Naive thymus-derived CD4-positive, alpha-beta T cell (primary cell): Measurements from ENCODE around the gene SEC14L5. TPM values are rescaled to one million over a fixed set of nuclear protein-coding genes. Genes with fewer than 3 reads are reported as not detected.
"Not testable (repeated sequence)": the region's sequence is repeated elsewhere in the genome, so short reads cannot be mapped to it uniquely, and the experiment has no call there.

Source experiments
- ATAC-seq: fragments of 150-1000 bp; cut with Tn5 transposase; 2 replicates; pipeline ENCODE4 v1.10.0; 2021; ENCODE audit warnings: mild to moderate bottlenecking, moderate library complexity
- CTCF ChIA-PET: fragments of 350-600 bp; sonication (Branson Sonifier 250); formaldehyde crosslinking; loops from one replicate; lab custom pipeline; 2021; ENCODE audit warnings: antibody characterized with exemption; lab: Charles Lee
- POLR2A ChIA-PET: fragments of 350-600 bp; sonication (Branson Sonifier 250); formaldehyde crosslinking; loops from one replicate; lab custom pipeline; 2021; ENCODE audit warnings: antibody characterized with exemption, inconsistent platforms; lab: Charles Lee
- DNase-seq, 9 donors: peaks; one replicate each; pipeline versions ENCODE4 v3.0.0 to v3.0.0-alpha.2; 2020 to 2022; ENCODE audit warnings: mixed read lengths in 1 of 9
- H3K27ac ChIP-seq: one replicate; pipeline ENCODE4 v1.7.0; 2013; ENCODE audit warnings: mild to moderate bottlenecking, low read depth, low read length, moderate library complexity
- H3K27me3 ChIP-seq, 2 donors: one replicate each; pipeline ENCODE4 v1.7.0; 2013; ENCODE audit warnings: low read length in 2 of 2, mild to moderate bottlenecking in 2 of 2, moderate library complexity in 2 of 2; ENCODE audit not compliant: control insufficient read depth in 2 of 2, insufficient read depth in 2 of 2
- H3K36me3 ChIP-seq, 3 experiments: 1 replicate in 2 of 3; 2 replicates in 1 of 3; pipeline ENCODE4 v1.7.0; 2013; ENCODE audit warnings: low read length in 3 of 3, mild to moderate bottlenecking in 3 of 3, moderate library complexity in 1 of 3; ENCODE audit not compliant: insufficient read depth in 3 of 3, control insufficient read depth in 2 of 3
- H3K4me1 ChIP-seq, 2 donors: one replicate each; pipeline ENCODE4 v1.7.0; 2013; ENCODE audit warnings: low read length in 2 of 2, mild to moderate bottlenecking in 2 of 2, moderate library complexity in 1 of 2; ENCODE audit not compliant: control insufficient read depth in 2 of 2, insufficient read depth in 2 of 2
- H3K4me3 ChIP-seq: 2 replicates; pipeline ENCODE4 v1.7.0; 2013; ENCODE audit warnings: mild to moderate bottlenecking, low read length
- H3K9me3 ChIP-seq, 3 experiments: 1 replicate in 2 of 3; 2 replicates in 1 of 3; pipeline ENCODE4 v1.7.0; 2013; ENCODE audit warnings: low read length in 3 of 3; ENCODE audit not compliant: control insufficient read depth in 2 of 3
- H3K27ac Mint-ChIP-seq, 9 donors: one replicate each; pipeline ENCODE4 v1.8.0; 2020 to 2022; ENCODE audit warnings: mixed read lengths in 9 of 9, mild to moderate bottlenecking in 8 of 9, moderate library complexity in 5 of 9, inconsistent platforms in 2 of 9
- H3K27me3 Mint-ChIP-seq, 5 donors: one replicate each; pipeline ENCODE4 v1.8.0; 2021 to 2022; ENCODE audit warnings: mixed read lengths in 5 of 5, mild to moderate bottlenecking in 1 of 5
- H3K36me3 Mint-ChIP-seq, 5 donors: one replicate each; pipeline ENCODE4 v1.8.0; 2020 to 2022; ENCODE audit warnings: mixed read lengths in 5 of 5, mild to moderate bottlenecking in 3 of 5, inconsistent platforms in 1 of 5
- H3K4me1 Mint-ChIP-seq, 7 donors: one replicate each; pipeline ENCODE4 v1.8.0; 2020 to 2022; ENCODE audit warnings: mixed read lengths in 7 of 7, mild to moderate bottlenecking in 3 of 7, inconsistent platforms in 1 of 7
- H3K4me3 Mint-ChIP-seq, 10 donors: one replicate each; pipeline ENCODE4 v1.8.0; 2020 to 2022; ENCODE audit warnings: mild to moderate bottlenecking in 10 of 10, mixed read lengths in 10 of 10, moderate library complexity in 6 of 10, inconsistent platforms in 2 of 10
- H3K9me3 Mint-ChIP-seq, 11 donors: one replicate each; pipeline ENCODE4 v1.8.0; 2020 to 2022; ENCODE audit warnings: mixed read lengths in 11 of 11, mild to moderate bottlenecking in 4 of 11, inconsistent platforms in 1 of 11, moderate library complexity in 1 of 11
- intact Hi-C, 2 donors: fragments of 100-400 bp; cut with micrococcal nuclease; formaldehyde crosslinking; loops; one replicate each; pipeline ENCODE4 v1.15.1; 2023
- polyA plus RNA-seq, 2 donors: library from polyadenylated mRNA; unstranded; fragments of 300-500 nt; fragmentation: Illumina TruSeq; gene quantifications; one replicate each; pipeline ENCODE4 v1.2.3, GENCODE V29; 2021
- total RNA-seq, 6 experiments: library from RNA in 5 of 6; stranded (reverse) in 5 of 6; gene quantifications; 1 replicate in 5 of 6; 2 replicates in 1 of 6; pipeline ENCODE4 v1.2.3 and lab custom pipeline; 2021 to 2026

Gene SEC14L5
- total and polyA plus RNA-seq, 7 experiments from 2014 or later = 0.21 to 1.0 TPM; not detected in 5

DNA sequence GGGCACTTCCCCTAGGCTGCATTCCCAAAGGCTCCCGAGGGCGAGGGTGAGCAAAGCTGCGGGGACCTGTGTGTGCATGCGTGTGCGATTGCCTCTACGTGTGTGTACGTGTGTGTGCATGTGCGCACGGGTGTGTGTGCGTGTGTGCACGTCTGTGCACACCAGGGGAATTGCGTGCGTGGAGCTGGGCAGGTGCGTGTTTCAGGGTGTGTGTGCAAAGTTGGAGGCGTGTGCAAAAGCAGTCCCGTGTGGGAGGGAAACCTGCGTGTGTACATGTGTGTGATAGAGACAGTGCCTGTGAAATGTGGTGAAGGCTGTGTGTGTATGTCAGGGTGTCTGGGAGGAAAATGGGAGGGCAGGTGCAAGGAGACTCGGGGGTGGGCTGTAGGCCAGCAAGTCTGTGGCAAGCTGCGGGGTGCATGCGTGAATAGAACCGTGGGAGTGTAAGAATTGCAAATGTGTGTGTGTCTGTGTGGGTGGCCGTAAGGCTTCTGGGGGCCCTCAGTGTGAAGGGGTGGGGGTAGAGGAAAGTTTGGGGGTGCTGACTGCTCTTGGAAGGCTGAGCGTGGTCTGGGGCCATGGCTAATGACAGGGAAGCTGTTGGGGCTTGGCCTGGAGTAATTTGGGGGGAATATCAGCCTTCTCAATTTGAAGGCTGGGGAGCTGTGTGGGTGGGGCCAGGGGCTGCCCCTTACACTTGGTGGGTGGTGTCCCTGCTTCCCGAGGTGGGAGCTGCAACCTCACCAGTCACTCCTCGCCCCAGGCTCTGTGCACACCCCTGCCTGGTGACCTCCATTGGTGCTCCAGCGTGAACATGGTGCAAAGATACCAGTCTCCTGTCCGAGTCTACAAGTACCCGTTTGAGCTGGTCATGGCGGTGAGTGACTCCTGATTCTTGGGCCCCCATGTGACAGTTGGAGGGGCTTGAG lies 644 bp downstream of the SEC14L5 start:
- DNase-seq = peak in 1 of 9 donors; percentile 11
- Histone ChIP-seq H3K4me1 (peaks cover 6 to 13% of the 10 kb centered on the region in 2 donors), H3K36me3 (no peaks in the 10 kb centered on the region), H3K4me3 (peak overlapping the region; percentile 55), H3K27me3 (peaks cover 0 to 7% of the 10 kb centered on the region in 2 donors), H3K9me3 (no peaks in the 10 kb centered on the region), H3K27ac (no peak overlapping the region)
- Mint-ChIP-seq H3K9me3 (no peaks in the 10 kb centered on the region), H3K4me3 (peak overlapping the region; percentile 30 to 96 (median 86)), H3K4me1 (peaks cover 15 to 30% (median 23%) of the 10 kb centered on the region in 7 donors), H3K36me3 (no peaks in the 10 kb centered on the region), H3K27me3 (peaks cover 10 to 36% (median 28%) of the 10 kb centered on the region in 5 donors), H3K27ac (peak overlapping the region in 2 of 9 donors; percentile 48 to 80)
- intact Hi-C loops = loop anchor here (1.0 to 10.0 kb wide), 18 partner anchors 75 to 1346 kb away; partner anchors contain the start of genes GLYR1 (in 2 of the 2), UBN1 (in 2 of the 2), ALG1 (in 1 of the 2) and ANKS3 (in 1 of the 2)
- no peak for ATAC-seq
- CTCF ChIA-PET = interaction anchor here (0.9 kb wide), 1 partner anchor 267 kb away, joined by 3 read pairs; no protein-coding TSS in a partner anchor
- POLR2A ChIA-PET = no interaction called here

DNA sequence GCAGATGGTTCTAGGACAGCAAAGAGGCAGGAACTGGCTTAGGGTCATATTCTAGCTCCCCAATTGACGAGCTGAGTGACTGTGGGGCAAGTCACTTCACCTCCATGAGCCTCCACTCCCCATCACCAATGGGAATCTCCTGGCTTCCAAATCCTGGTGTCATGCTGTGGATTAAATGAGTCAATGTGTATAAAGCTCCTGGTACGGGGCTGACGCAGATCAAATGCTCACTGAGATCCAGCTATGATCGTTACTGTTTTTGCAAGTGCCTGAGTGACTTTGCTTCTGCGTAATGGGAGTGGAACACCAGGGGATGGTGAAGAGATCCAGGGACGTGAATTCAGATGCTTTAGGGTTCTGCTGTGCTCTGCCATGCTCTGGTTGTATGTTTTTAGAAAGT lies 2.4 kb downstream of the SEC14L5 start:
- Histone ChIP-seq H3K9me3 (no peaks in the 10 kb centered on the region), H3K27ac (no peak overlapping the region), H3K4me1 (peaks cover 6 to 13% of the 10 kb centered on the region in 2 donors), H3K4me3 (no peak overlapping the region), H3K27me3 (peaks cover 0 to 7% of the 10 kb centered on the region in 2 donors), H3K36me3 (no peaks in the 10 kb centered on the region)
- no peaks in the 10 kb centered on the region for H3K9me3 Mint-ChIP-seq
- intact Hi-C loops = no loop called here
- no peak overlapping the region for H3K27ac Mint-ChIP-seq
- H3K4me3 Mint-ChIP-seq = peak overlapping the region in 1 of 10 donors; percentile 5
- CTCF ChIA-PET = interaction anchor here (0.6 kb wide), 1 partner anchor 179 kb away, joined by 4 read pairs; no protein-coding TSS in a partner anchor
- peaks cover 10 to 27% (median 24%) of the 10 kb centered on the region in 5 donors for H3K27me3 Mint-ChIP-seq
- H3K4me1 Mint-ChIP-seq = peaks cover 15 to 30% (median 23%) of the 10 kb centered on the region in 7 donors
- ATAC-seq (no peak), DNase-seq (no peak)
- H3K36me3 Mint-ChIP-seq = no peaks in the 10 kb centered on the region
- POLR2A ChIA-PET = no interaction called here

DNA sequence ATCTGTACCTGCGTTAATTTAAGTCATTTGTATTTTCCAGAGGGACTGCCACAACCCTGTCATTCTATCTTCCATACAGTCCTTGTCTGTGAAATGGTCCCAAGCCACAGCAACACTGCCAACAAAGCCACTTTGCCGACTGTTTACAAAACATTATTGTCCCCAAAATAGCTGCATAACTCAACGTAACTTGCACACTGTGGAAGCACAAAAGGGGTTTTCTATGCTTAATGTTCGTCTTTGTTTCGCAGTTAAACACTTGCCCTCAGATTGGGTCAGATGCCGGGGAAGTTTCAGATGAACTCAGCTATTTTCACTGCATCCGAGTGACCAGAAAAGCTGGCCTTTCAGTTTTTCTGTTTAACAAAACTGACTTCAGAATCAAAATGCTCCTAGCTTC lies 4.6 kb downstream of the SEC14L5 start:
- POLR2A ChIA-PET = no interaction called here

DNA sequence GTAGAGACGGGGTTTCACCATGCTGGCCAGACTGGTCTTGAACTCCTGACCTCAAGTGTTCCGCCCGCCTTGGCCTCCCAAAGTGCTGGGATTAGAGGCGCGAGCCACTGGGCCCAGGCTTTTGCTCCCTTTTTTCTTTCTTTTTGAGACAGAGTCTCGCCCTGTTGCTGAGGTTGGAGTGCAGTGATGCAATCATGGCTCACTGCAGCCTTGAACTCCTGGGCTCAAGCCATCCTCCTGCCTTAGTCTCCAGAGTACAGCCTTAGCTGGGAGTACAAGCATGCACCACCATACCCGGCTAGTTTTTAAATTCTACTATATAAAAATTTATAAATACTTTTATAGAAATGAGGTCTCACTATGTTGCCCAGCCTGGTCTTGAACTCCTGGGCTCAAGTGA lies 5.4 kb downstream of the SEC14L5 start:
- CTCF ChIA-PET, ATAC-seq, H3K36me3 Mint-ChIP-seq, H3K4me1 ChIP-seq, H3K4me3 Mint-ChIP-seq, H3K9me3 ChIP-seq, H3K36me3 ChIP-seq, POLR2A ChIA-PET, H3K4me3 ChIP-seq, H3K27me3 ChIP-seq, intact Hi-C loops, DNase-seq, H3K27ac ChIP-seq, H3K9me3 Mint-ChIP-seq, H3K27ac Mint-ChIP-seq: not testable (repeated sequence)
- H3K27me3 Mint-ChIP-seq = peaks cover 3 to 25% (median 14%) of the 10 kb centered on the region in 5 donors
- H3K4me1 Mint-ChIP-seq = peaks cover 3 to 10% (median 5%) of the 10 kb centered on the region in 7 donors

More for the DNA sequence above, 4.6 kb downstream of the SEC14L5 start:
- no peaks in the 10 kb centered on the region for H3K9me3 ChIP-seq
- Mint-ChIP-seq H3K9me3 (no peaks in the 10 kb centered on the region), H3K27me3 (peaks cover 5 to 27% (median 17%) of the 10 kb centered on the region in 5 donors), H3K27ac (peak overlapping the region in 1 of 9 donors; percentile 3), H3K4me1 (peaks cover 8 to 18% (median 11%) of the 10 kb centered on the region in 7 donors), H3K36me3 (no peaks in the 10 kb centered on the region), H3K4me3 (no peak overlapping the region)
- H3K4me3 ChIP-seq = no peak overlapping the region
- peaks cover 0 to 7% of the 10 kb centered on the region in 2 donors for H3K27me3 ChIP-seq
- intact Hi-C loops = no loop called here
- ATAC-seq (no peak), DNase-seq (no peak)
- H3K27ac ChIP-seq = no peak overlapping the region
- CTCF ChIA-PET = no interaction called here
- peaks cover 6 to 10% of the 10 kb centered on the region in 2 donors for H3K4me1 ChIP-seq
- H3K36me3 ChIP-seq = no peaks in the 10 kb centered on the region

DNA sequence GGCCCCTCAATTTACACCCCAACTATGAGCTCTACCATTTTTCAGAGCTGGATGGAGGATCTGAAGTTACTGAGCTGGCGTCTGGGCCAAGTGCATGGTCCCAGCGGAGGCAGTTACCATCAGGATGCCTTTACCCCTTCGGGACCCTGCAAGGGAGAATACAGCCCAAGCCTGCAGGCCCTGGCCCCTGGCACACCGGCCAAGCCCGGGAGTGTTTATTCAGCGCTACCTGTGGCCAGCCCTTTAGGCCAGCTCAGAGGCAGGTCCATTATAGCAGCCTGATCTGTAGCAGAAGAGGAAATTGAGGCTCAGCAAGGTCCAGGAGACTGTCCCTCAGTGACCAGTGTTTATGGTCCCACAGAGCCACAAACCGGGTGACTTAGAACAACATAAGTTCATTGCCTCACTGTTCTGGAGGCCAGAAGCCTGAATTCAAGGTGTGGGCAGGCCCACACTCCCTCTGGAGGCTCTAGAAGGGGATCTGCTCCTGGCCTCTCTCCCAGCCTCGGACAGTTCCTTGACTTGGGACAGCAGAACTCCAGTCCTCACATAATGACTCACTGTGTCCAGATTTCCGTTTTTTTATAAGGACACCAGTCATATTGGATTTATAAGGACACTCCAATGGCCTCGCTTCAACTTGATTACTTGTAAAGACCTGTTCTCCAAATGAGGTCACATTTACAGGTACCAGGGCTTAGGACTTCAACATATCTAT lies 8.8 kb downstream of the SEC14L5 start:
- H3K27me3 ChIP-seq = no peaks in the 10 kb centered on the region
- CTCF ChIA-PET = no interaction called here
- H3K27ac Mint-ChIP-seq = no peak overlapping the region
- H3K9me3 Mint-ChIP-seq = peaks cover 0 to 3% (median 0%) of the 10 kb centered on the region in 11 donors
- H3K36me3 Mint-ChIP-seq = no peaks in the 10 kb centered on the region
- H3K27me3 Mint-ChIP-seq = peaks cover 0 to 15% (median 9%) of the 10 kb centered on the region in 5 donors
- no peaks in the 10 kb centered on the region for H3K4me1 Mint-ChIP-seq
- no peak overlapping the region for H3K27ac ChIP-seq
- no peaks in the 10 kb centered on the region for H3K4me1 ChIP-seq
- ATAC-seq = no peak
- no peak overlapping the region for H3K4me3 ChIP-seq
- no peak for DNase-seq
- H3K36me3 ChIP-seq = no peaks in the 10 kb centered on the region
- POLR2A ChIA-PET = no interaction called here
- H3K4me3 Mint-ChIP-seq = no peak overlapping the region
- intact Hi-C loops = no loop called here
- no peaks in the 10 kb centered on the region for H3K9me3 ChIP-seq

DNA sequence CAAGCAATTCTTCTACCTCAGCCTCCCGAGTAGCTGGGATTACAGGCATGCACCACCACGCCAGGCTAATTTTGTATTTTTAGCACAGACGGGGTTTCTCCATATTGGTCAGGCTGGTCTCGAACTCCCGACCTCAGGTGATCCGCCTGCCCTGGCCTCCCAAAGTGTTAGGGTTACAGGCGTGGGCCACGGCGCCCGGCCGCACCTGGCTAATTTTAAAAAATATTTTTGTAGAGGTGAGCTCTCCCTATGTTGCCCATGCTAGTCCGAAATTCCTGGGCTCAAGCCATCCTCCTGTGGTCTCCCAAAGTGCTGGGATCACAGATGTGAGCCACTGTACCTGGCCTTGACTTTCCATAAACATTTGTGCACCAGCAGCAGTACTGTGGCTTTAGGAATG lies 10.1 kb downstream of the SEC14L5 start:
- H3K27ac ChIP-seq, H3K27ac Mint-ChIP-seq, H3K4me1 ChIP-seq, H3K36me3 ChIP-seq, intact Hi-C loops, POLR2A ChIA-PET, ATAC-seq, CTCF ChIA-PET, H3K4me1 Mint-ChIP-seq, DNase-seq, H3K4me3 ChIP-seq, H3K27me3 ChIP-seq, H3K4me3 Mint-ChIP-seq, H3K9me3 ChIP-seq, H3K36me3 Mint-ChIP-seq: not testable (repeated sequence)
- Mint-ChIP-seq H3K27me3 (peaks cover 0 to 17% (median 11%) of the 10 kb centered on the region in 5 donors), H3K9me3 (peaks cover 0 to 14% (median 2%) of the 10 kb centered on the region in 11 donors)
